Body of pancreas (tissue), 4 donors: ENCODE data around the gene PLCB1.

Source experiments
- POLR2A ChIP-seq, 3 donors: fragments of 450-650 bp; IDR thresholded peaks; one replicate each; pipeline ENCODE4 v1.6.1; 2016; ENCODE audit warnings: antibody characterized with exemption in 3 of 3, mild to moderate bottlenecking in 2 of 3
- TF ChIP-seq, protein P1 (sequence below), 7 experiments: fragments of 450-650 bp in 4 of 7; fragments of 200-600 bp in 3 of 7; sonication (generic) in 3 of 7; IDR thresholded peaks; one replicate each; pipeline ENCODE4 v1.5.1; 2016 to 2019; ENCODE audit warnings: antibody characterized with exemption in 7 of 7

DNA sequence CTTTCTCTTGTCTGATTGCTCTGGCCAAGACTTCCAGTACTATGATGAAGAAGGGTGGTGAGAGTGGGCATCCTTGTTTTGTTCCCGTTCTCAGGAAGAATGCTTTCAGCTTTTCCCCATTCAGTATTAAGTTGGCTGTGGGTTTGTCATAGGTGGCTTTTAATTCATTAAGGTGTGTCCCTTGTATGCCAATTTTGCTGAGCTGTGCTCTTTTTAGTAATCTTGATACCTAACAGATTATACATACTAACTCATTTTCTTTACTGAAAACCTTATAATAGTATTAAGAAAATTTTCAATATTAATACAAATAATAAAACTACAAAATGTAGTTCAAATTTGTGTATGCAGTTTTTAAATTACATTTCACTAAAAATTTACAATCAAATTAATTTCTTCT, 557.3 kb downstream of the PLCB1 start:
- TF ChIP-seq, protein P1, sequence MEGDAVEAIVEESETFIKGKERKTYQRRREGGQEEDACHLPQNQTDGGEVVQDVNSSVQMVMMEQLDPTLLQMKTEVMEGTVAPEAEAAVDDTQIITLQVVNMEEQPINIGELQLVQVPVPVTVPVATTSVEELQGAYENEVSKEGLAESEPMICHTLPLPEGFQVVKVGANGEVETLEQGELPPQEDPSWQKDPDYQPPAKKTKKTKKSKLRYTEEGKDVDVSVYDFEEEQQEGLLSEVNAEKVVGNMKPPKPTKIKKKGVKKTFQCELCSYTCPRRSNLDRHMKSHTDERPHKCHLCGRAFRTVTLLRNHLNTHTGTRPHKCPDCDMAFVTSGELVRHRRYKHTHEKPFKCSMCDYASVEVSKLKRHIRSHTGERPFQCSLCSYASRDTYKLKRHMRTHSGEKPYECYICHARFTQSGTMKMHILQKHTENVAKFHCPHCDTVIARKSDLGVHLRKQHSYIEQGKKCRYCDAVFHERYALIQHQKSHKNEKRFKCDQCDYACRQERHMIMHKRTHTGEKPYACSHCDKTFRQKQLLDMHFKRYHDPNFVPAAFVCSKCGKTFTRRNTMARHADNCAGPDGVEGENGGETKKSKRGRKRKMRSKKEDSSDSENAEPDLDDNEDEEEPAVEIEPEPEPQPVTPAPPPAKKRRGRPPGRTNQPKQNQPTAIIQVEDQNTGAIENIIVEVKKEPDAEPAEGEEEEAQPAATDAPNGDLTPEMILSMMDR (IDR thresholded peaks at IDR 0.05): no peak
- TF ChIP-seq POLR2A (IDR thresholded peaks at IDR 0.05): no peak
